ENCODE data around the gene IQCH.
A peak's percentile ranks its signal among the peaks of the same experiment; 100 is the strongest.

Gene IQCH

DNA sequence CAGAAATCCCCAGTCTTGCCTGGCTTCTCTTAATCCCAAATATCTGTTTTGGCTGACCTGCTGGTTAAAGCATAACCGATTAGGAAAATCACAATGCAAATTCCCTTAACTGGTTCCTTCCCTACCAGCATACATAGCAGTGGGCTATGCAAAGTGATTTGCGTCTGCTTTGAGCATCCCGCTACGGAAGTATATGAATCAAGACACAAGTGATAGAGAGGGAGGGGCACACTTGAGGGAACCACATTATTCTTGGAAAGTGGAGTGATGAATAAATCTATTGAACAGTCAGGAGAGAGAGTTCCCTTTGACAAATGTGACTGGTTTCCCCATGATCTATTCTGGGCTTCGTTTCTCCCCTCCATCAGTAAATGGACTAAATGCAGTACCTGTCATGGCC lies 146.8 kb downstream of the IQCH start:
- peaks cover 0 to 5% (median 0%) of the 10 kb centered on the region in 5 donors for H3K4me1 ChIP-seq (ENCODE audit: control insufficient read depth in 5 of 5, insufficient read depth in 5 of 5, low read length in 5 of 5)
- no peak overlapping the region for H3K27ac ChIP-seq (ENCODE audit: low read depth, low read length)
- H3K36me3 ChIP-seq (ENCODE audit: control insufficient read depth in 5 of 5, insufficient read depth in 5 of 5, low read length in 5 of 5) = no peaks in the 10 kb centered on the region
- H3K9me3 ChIP-seq (ENCODE audit: control insufficient read depth in 5 of 5, low read length in 5 of 5) = no peaks in the 10 kb centered on the region
- H3K4me3 ChIP-seq (ENCODE audit: low read depth in 1 of 5, low read length in 5 of 5) = no peak overlapping the region
- H3K27me3 ChIP-seq (ENCODE audit: control insufficient read depth in 5 of 5, insufficient read depth in 4 of 5, low read length in 5 of 5) = no peaks in the 10 kb centered on the region
- no peak overlapping the region for H3K9ac ChIP-seq (ENCODE audit: low read length in 5 of 5)

- H3K9me3 ChIP-seq (ENCODE audit: control insufficient read depth in 5 of 5, low read length in 5 of 5) = no peaks in the 10 kb centered on the region
- H3K36me3 ChIP-seq (ENCODE audit: control insufficient read depth in 5 of 5, insufficient read depth in 5 of 5, low read length in 5 of 5) = no peaks in the 10 kb centered on the region
- H3K27ac ChIP-seq (ENCODE audit: low read depth, low read length) = no peak overlapping the region
- no peaks in the 10 kb centered on the region for H3K4me1 ChIP-seq (ENCODE audit: control insufficient read depth in 5 of 5, insufficient read depth in 5 of 5, low read length in 5 of 5)
- H3K27me3 ChIP-seq (ENCODE audit: control insufficient read depth in 5 of 5, insufficient read depth in 4 of 5, low read length in 5 of 5) = no peaks in the 10 kb centered on the region
- no peak overlapping the region for H3K4me3 ChIP-seq (ENCODE audit: low read depth in 1 of 5, low read length in 5 of 5)
- H3K9ac ChIP-seq (ENCODE audit: low read length in 5 of 5) = no peak overlapping the region
Observed at GRCh38 chr15:67403428-67404154, 149.0 kb downstream of the IQCH start.

GRCh38 chr15:67405208-67406191 lies 150.9 kb downstream of the IQCH start:
- no peaks in the 10 kb centered on the region for H3K36me3 ChIP-seq (ENCODE audit: control insufficient read depth in 5 of 5, insufficient read depth in 5 of 5, low read length in 5 of 5)
- H3K4me3 ChIP-seq (ENCODE audit: low read depth in 1 of 5, low read length in 5 of 5) = no peak overlapping the region
- no peak overlapping the region for H3K27ac ChIP-seq (ENCODE audit: low read depth, low read length)
- no peaks in the 10 kb centered on the region for H3K4me1 ChIP-seq (ENCODE audit: control insufficient read depth in 5 of 5, insufficient read depth in 5 of 5, low read length in 5 of 5)
- no peaks in the 10 kb centered on the region for H3K9me3 ChIP-seq (ENCODE audit: control insufficient read depth in 5 of 5, low read length in 5 of 5)
- H3K27me3 ChIP-seq (ENCODE audit: control insufficient read depth in 5 of 5, insufficient read depth in 4 of 5, low read length in 5 of 5) = no peaks in the 10 kb centered on the region
- no peak overlapping the region for H3K9ac ChIP-seq (ENCODE audit: low read length in 5 of 5)

- H3K27ac ChIP-seq (ENCODE audit: low read depth, low read length) = no peak overlapping the region
- H3K4me3 ChIP-seq (ENCODE audit: low read depth in 1 of 5, low read length in 5 of 5) = no peak overlapping the region
- no peak overlapping the region for H3K9ac ChIP-seq (ENCODE audit: low read length in 5 of 5)
- H3K27me3 ChIP-seq (ENCODE audit: control insufficient read depth in 5 of 5, insufficient read depth in 4 of 5, low read length in 5 of 5) = no peaks in the 10 kb centered on the region
- no peaks in the 10 kb centered on the region for H3K9me3 ChIP-seq (ENCODE audit: control insufficient read depth in 5 of 5, low read length in 5 of 5)
- H3K4me1 ChIP-seq (ENCODE audit: control insufficient read depth in 5 of 5, insufficient read depth in 5 of 5, low read length in 5 of 5) = no peaks in the 10 kb centered on the region
- H3K36me3 ChIP-seq (ENCODE audit: control insufficient read depth in 5 of 5, insufficient read depth in 5 of 5, low read length in 5 of 5) = no peaks in the 10 kb centered on the region
Observed at GRCh38 chr15:67406257-67406861, 151.8 kb downstream of the IQCH start.

GRCh38 chr15:67407786-67408185 lies 153.2 kb downstream of the IQCH start:
- Histone ChIP-seq H3K36me3 (ENCODE audit: control insufficient read depth in 5 of 5, insufficient read depth in 5 of 5, low read length in 5 of 5) (peaks cover 0 to 1% (median 0%) of the 10 kb centered on the region in 5 donors), H3K27me3 (ENCODE audit: control insufficient read depth in 5 of 5, insufficient read depth in 4 of 5, low read length in 5 of 5) (no peaks in the 10 kb centered on the region), H3K4me1 (ENCODE audit: control insufficient read depth in 5 of 5, insufficient read depth in 5 of 5, low read length in 5 of 5) (no peaks in the 10 kb centered on the region), H3K27ac (ENCODE audit: low read depth, low read length) (no peak overlapping the region), H3K9ac (ENCODE audit: low read length in 5 of 5) (no peak overlapping the region), H3K9me3 (ENCODE audit: control insufficient read depth in 5 of 5, low read length in 5 of 5) (no peaks in the 10 kb centered on the region), H3K4me3 (ENCODE audit: low read depth in 1 of 5, low read length in 5 of 5) (peak overlapping the region in 1 of 5 donors; percentile 2)

GRCh38 chr15:67409175-67409574 lies 154.6 kb downstream of the IQCH start:
- H3K27ac ChIP-seq (ENCODE audit: low read depth, low read length) = no peak overlapping the region
- H3K4me3 ChIP-seq (ENCODE audit: low read depth in 1 of 5, low read length in 5 of 5) = no peak overlapping the region
- H3K36me3 ChIP-seq (ENCODE audit: control insufficient read depth in 5 of 5, insufficient read depth in 5 of 5, low read length in 5 of 5) = peaks cover 0 to 4% (median 0%) of the 10 kb centered on the region in 5 donors
- peaks cover 0 to 2% (median 0%) of the 10 kb centered on the region in 5 donors for H3K4me1 ChIP-seq (ENCODE audit: control insufficient read depth in 5 of 5, insufficient read depth in 5 of 5, low read length in 5 of 5)
- H3K27me3 ChIP-seq (ENCODE audit: control insufficient read depth in 5 of 5, insufficient read depth in 4 of 5, low read length in 5 of 5) = no peaks in the 10 kb centered on the region
- no peak overlapping the region for H3K9ac ChIP-seq (ENCODE audit: low read length in 5 of 5)
- H3K9me3 ChIP-seq (ENCODE audit: control insufficient read depth in 5 of 5, low read length in 5 of 5) = no peaks in the 10 kb centered on the region

DNA sequence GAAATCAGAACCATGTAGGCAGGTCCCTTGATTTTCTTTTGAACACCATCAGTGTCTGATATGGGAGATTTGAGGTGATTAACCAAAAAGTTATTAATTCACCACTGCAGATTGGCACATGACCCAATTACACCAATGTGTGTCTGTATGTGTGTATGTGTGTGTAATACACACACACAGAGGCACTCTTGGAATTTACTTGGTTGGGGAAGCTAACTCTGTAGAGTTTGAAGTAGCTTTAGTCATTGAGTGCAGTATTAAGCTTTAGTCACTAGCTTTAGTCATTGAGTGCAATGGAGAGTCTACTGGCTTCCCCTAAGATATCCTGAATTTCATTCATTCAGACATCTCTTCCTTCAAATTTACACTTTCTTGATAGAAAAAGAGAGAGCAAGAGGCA lies 156.9 kb downstream of the IQCH start:
- H3K9me3 ChIP-seq (ENCODE audit: control insufficient read depth in 5 of 5, low read length in 5 of 5) = no peaks in the 10 kb centered on the region
- no peak overlapping the region for H3K9ac ChIP-seq (ENCODE audit: low read length in 5 of 5)
- peaks cover 0 to 3% (median 0%) of the 10 kb centered on the region in 5 donors for H3K4me1 ChIP-seq (ENCODE audit: control insufficient read depth in 5 of 5, insufficient read depth in 5 of 5, low read length in 5 of 5)
- no peak overlapping the region for H3K27ac ChIP-seq (ENCODE audit: low read depth, low read length)
- H3K27me3 ChIP-seq (ENCODE audit: control insufficient read depth in 5 of 5, insufficient read depth in 4 of 5, low read length in 5 of 5) = no peaks in the 10 kb centered on the region
- H3K36me3 ChIP-seq (ENCODE audit: control insufficient read depth in 5 of 5, insufficient read depth in 5 of 5, low read length in 5 of 5) = peaks cover 0 to 4% (median 0%) of the 10 kb centered on the region in 5 donors
- H3K4me3 ChIP-seq (ENCODE audit: low read depth in 1 of 5, low read length in 5 of 5) = no peak overlapping the region

- no peak overlapping the region for H3K27ac ChIP-seq (ENCODE audit: low read depth, low read length)
- peaks cover 0 to 3% (median 0%) of the 10 kb centered on the region in 5 donors for H3K4me1 ChIP-seq (ENCODE audit: control insufficient read depth in 5 of 5, insufficient read depth in 5 of 5, low read length in 5 of 5)
- H3K36me3 ChIP-seq (ENCODE audit: control insufficient read depth in 5 of 5, insufficient read depth in 5 of 5, low read length in 5 of 5) = peaks cover 0 to 4% (median 0%) of the 10 kb centered on the region in 5 donors
- H3K9me3 ChIP-seq (ENCODE audit: control insufficient read depth in 5 of 5, low read length in 5 of 5) = no peaks in the 10 kb centered on the region
- no peak overlapping the region for H3K9ac ChIP-seq (ENCODE audit: low read length in 5 of 5)
- no peak overlapping the region for H3K4me3 ChIP-seq (ENCODE audit: low read depth in 1 of 5, low read length in 5 of 5)
- no peaks in the 10 kb centered on the region for H3K27me3 ChIP-seq (ENCODE audit: control insufficient read depth in 5 of 5, insufficient read depth in 4 of 5, low read length in 5 of 5)
Observed at GRCh38 chr15:67413770-67414390, 159.3 kb downstream of the IQCH start.

GRCh38 chr15:67415181-67415580 lies 160.6 kb downstream of the IQCH start:
- no peaks in the 10 kb centered on the region for H3K27me3 ChIP-seq (ENCODE audit: control insufficient read depth in 5 of 5, insufficient read depth in 4 of 5, low read length in 5 of 5)
- no peak overlapping the region for H3K4me3 ChIP-seq (ENCODE audit: low read depth in 1 of 5, low read length in 5 of 5)
- H3K9ac ChIP-seq (ENCODE audit: low read length in 5 of 5) = no peak overlapping the region
- H3K27ac ChIP-seq (ENCODE audit: low read depth, low read length) = no peak overlapping the region
- H3K9me3 ChIP-seq (ENCODE audit: control insufficient read depth in 5 of 5, low read length in 5 of 5) = no peaks in the 10 kb centered on the region
- peaks cover 0 to 3% (median 0%) of the 10 kb centered on the region in 5 donors for H3K4me1 ChIP-seq (ENCODE audit: control insufficient read depth in 5 of 5, insufficient read depth in 5 of 5, low read length in 5 of 5)
- peaks cover 0 to 7% (median 0%) of the 10 kb centered on the region in 5 donors for H3K36me3 ChIP-seq (ENCODE audit: control insufficient read depth in 5 of 5, insufficient read depth in 5 of 5, low read length in 5 of 5)

All from subcutaneous abdominal adipose tissue (tissue), 5 donors.